GM19193 (cell line): Measurements from ENCODE around the gene CPM.

Experiments
- POLR2A ChIP-seq: IDR thresholded peaks from 4 replicates; pipeline ENCODE4 v1.6.1; 2011; ENCODE audit not compliant: insufficient read depth, insufficient read length; ENCODE audit errors: extremely low read depth

Gene CPM

DNA sequence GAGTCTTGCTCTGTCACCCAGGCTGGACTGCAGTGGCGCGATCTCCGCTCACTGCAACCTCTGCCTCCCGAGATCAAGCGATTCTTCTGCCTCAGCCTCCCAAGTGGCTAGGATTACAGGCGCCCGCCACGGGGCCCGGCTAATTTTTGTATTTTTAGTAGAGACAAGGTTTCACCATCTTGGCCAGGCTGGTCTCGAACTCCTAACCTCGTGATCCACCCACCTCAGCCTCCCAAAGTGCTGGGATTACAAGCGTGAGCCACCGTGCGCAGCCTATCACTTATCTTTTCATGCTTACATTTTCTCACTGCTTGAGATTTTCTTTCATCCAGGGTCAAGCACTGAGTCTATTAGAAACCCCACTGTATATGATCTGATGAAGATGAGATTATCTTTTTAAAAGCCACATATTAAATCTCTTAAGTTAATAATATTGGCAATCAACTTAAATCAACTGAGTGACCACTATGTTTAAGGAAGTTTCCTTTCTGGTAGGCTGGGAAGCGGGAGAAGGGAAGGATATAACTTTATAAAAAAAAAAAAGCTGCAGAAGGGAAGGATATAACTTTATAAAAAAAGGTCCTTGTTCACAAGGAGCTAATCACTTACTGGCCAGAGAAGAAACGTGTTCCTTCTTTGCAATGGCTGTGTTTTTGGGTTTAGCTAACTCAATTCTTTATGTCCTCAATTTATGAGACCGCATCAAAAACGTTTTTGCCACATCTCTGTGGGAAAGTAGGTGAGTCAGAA is 126.3 kb downstream of the CPM start:
- no peak for TF ChIP-seq POLR2A

DNA sequence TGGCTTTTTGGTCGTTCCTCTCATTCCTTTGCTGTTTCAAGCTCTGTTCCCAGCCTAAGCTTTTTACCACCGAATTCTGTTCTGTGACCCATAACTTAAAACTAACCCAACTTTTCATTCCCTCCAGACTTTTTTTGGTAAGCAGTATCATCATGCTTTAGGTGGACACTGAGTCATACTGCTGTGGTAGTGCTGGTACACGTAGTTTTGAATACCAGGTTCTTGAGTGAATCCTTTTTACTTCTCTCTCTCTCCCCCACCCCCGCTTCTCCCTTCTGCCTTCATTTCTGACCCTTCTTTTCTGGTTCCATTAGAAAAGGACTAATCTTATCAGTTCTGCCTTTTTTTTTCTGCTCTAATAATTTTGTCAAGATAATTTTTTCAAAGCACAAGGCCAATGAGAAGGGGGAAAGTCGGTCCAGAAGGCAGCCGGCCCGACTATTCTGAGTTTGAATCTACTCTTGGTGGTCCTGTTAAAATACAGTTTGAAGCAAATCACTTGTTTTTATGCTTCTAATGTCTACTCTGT is 127.3 kb downstream of the CPM start:
- no peak for TF ChIP-seq POLR2A

DNA sequence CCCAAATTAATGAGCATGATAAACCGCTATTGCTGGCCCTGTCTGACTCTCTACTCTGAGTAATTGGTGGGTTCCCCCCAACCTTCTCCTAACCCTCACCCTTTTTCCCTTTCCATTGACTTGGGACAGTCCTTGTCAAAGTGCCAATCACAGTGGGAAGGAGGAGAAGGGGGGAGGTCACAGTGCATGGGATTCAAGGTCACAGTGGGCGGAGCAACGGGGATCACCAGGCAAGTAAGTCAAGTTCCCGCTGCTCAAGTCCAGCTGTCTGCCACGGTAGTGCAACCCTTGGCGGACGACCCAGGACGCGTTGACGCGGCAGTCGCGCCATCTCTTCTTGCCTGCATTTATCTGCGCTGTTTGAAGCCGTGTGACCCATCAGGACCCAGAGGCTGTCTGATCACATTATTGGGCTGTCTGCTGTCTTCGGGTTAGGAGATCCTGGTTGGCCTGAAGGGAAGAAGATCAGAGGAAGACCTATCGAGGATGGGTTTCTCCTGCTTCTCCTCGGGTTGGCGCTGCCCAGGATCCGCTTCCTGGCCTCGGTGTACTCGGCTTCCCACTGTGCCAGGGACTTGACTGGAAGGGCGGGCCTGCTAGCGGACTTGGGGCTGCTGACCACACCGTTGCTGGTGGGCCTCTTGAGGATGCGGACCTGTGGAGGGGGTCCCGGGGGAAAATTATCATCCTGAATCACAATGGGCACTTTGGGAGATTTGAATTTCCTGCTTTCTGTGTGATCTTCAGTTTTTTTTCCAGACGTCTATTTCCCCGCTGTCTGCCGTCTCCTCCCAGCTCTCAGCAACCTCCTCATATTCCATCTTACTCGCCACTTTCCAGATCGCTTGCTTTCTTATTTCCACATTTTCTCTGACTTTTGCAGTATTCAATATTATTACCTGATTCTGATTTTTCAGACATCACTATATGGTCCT is 128.0 kb downstream of the CPM start:
- no peak for TF ChIP-seq POLR2A

DNA sequence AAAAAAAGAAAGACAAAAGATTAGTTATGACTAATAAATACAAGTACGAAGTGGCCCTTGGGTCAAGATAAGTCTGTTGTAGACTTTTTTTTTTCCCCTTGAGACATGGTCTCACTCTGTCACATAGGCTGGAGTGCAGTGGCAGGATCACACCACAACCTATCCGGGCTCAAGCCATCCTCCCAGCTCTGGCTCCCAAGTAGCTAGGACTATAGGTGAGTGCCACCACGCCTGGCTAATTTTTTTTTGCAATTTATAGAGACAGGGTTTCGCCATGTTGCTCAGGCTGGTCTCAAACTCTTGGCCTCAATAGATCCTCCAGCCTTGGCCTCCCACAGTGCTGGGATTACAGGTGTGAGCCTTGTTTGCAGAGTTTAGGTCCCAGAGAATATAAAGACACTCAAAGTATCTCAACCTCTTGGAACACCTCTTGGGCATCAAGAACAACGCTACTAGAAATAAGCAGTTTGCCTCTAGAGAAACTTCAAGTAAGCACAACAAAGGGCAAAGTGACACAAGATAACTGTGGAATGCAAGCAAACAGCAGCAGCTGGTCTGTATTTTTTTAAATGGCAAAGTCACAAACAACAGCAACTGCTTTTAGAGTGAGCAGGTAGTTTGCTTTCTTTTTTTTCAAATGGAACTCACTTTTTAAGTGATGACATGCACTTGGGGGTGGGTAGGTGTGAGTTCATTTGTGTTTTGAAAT is 128.9 kb downstream of the CPM start:
- no peak for TF ChIP-seq POLR2A
